Memory B cell (primary cell): Measurements from ENCODE around the gene SELENOI.
"Not testable (repeated sequence)": the region's sequence is repeated elsewhere in the genome, so short reads cannot be mapped to it uniquely, and the experiment has no call there.

ENCODE experiments used
- ATAC-seq: fragments of 150-1000 bp; cut with Tn5 transposase; 2 replicates; pipeline ENCODE4 v1.10.0; 2021; ENCODE audit warnings: low read depth, mild to moderate bottlenecking, moderate library complexity
- DNase-seq, 2 donors: peaks; one replicate each; pipeline ENCODE4 v3.0.0; 2022; ENCODE audit warnings: low spot score in 2 of 2
- H3K27ac Mint-ChIP-seq: one replicate; pipeline ENCODE4 v1.8.0; 2022; ENCODE audit warnings: mild to moderate bottlenecking, moderate library complexity, mixed read lengths
- H3K27me3 Mint-ChIP-seq: one replicate; pipeline ENCODE4 v1.8.0; 2022; ENCODE audit warnings: mixed read lengths
- H3K36me3 Mint-ChIP-seq: one replicate; pipeline ENCODE4 v1.8.0; 2022; ENCODE audit warnings: mild to moderate bottlenecking, mixed read lengths
- H3K4me1 Mint-ChIP-seq: one replicate; pipeline ENCODE4 v1.8.0; 2022; ENCODE audit warnings: mixed read lengths
- H3K4me3 Mint-ChIP-seq: one replicate; pipeline ENCODE4 v1.8.0; 2022; ENCODE audit warnings: mild to moderate bottlenecking, moderate library complexity, mixed read lengths
- H3K9me3 Mint-ChIP-seq: one replicate; pipeline ENCODE4 v1.8.0; 2022; ENCODE audit warnings: mixed read lengths

SELENOI gene, protein sequence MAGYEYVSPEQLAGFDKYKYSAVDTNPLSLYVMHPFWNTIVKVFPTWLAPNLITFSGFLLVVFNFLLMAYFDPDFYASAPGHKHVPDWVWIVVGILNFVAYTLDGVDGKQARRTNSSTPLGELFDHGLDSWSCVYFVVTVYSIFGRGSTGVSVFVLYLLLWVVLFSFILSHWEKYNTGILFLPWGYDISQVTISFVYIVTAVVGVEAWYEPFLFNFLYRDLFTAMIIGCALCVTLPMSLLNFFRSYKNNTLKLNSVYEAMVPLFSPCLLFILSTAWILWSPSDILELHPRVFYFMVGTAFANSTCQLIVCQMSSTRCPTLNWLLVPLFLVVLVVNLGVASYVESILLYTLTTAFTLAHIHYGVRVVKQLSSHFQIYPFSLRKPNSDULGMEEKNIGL

DNA sequence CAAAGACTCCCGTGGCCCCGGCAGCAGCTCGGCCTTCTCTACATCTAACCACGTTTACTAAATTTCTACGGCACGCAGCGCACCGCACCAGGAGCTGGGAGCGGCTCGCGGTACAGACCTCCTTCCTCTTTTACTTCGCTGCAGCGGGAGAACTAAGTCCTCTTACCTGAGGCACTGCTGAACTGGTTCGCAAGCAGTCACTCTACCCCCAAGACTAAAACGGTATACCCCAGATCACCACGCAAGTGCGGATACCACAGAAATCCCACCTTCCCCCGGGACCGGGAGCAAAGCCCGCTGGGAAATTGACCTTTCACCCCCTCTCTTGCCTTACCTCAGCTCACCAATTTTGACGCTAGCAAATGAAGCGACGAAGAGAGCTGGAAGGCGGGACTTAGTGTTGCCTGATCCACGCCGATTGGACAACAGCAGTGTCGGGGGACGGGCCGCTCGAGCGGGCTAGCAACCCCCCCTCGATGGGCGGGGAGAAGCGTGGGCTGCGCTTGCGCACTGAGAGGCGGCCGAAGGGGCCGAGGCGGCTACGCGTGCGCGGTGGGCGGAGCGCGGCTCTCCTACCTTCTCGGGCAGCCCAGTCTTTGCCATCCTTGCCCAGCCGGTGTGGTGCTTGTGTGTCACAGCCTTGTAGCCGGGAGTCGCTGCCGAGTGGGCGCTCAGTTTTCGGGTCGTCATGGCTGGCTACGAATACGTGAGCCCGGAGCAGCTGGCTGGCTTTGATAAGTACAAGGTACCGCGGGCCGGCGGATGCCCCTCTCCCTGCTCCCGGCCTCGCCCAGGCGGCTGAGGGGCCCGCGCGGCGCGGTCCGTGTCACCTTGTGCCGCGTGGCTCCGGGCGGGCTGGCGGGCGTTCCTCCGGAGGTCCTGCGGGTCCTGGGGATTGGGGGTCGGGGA lies at the start of gene SELENOI:
Gene SELENOI (plus strand): TSS at position 599 of the 909 bp plus-strand sequence. CDS start 90 bp downstream, at position 689.
- Mint-ChIP-seq H3K27ac (peak within 1 kb of the TSS; percentile 96), H3K4me1 (peaks cover 15% of the 10 kb centered on the region), H3K4me3 (peak within 1 kb of the TSS; percentile 94), H3K9me3 (no peaks in the 10 kb centered on the region), H3K27me3 (no peaks in the 10 kb centered on the region), H3K36me3 (no peaks in the 10 kb centered on the region)
- peak; percentile 98 to 100 for DNase-seq
- peak; percentile 90 for ATAC-seq

DNA sequence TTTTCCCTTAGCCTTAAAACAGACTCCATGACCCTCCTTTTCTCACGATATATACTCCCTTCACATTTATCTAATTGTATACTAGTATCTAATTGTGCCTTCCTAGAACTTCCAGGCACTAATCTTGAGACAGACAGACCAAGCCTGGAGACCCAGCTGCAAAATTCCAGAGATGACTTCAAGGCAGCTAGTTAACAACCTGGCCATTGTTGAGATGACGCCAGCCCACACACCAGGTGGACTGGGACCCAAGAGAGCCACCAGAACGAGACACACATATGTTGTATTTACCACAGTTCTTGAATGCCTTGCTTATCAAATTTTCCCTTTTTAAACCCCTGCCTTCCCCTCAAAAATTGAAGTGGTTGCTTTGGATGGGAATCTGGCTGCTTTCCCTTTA lies 48.9 kb upstream of the SELENOI start:
- H3K36me3 Mint-ChIP-seq = no peaks in the 10 kb centered on the region
- no peak for ATAC-seq
- H3K4me3 Mint-ChIP-seq = no peak overlapping the region

DNA sequence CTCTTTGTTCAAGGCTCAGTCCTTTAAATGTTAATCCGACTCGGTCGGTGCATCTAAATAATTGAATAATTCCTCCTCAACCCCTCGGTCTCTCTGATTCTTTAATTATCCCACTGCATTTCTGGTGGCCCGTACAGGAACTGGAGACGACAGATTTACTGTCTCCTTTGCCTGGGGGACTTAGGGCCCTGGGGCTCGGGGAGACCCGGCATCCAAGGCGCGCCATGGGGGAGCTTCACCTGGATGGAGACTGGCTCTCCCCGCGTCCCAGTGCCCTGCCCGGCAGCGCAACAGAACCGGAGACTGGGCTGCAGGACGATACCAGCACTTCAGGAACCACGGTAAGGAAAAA lies 47.7 kb upstream of the SELENOI start:
- ATAC-seq (no peak), DNase-seq (no peak)
- H3K36me3 Mint-ChIP-seq = no peaks in the 10 kb centered on the region
- H3K4me3 Mint-ChIP-seq = no peak overlapping the region
- H3K27ac Mint-ChIP-seq = no peak overlapping the region
- no peaks in the 10 kb centered on the region for H3K27me3 Mint-ChIP-seq
- no peaks in the 10 kb centered on the region for H3K9me3 Mint-ChIP-seq
- no peaks in the 10 kb centered on the region for H3K4me1 Mint-ChIP-seq

More for the DNA sequence above, 48.9 kb upstream of the SELENOI start:
- no peak for DNase-seq
- no peaks in the 10 kb centered on the region for H3K9me3 Mint-ChIP-seq
- no peaks in the 10 kb centered on the region for H3K4me1 Mint-ChIP-seq
- H3K27me3 Mint-ChIP-seq = no peaks in the 10 kb centered on the region
- H3K27ac Mint-ChIP-seq = peak overlapping the region; percentile 7

DNA sequence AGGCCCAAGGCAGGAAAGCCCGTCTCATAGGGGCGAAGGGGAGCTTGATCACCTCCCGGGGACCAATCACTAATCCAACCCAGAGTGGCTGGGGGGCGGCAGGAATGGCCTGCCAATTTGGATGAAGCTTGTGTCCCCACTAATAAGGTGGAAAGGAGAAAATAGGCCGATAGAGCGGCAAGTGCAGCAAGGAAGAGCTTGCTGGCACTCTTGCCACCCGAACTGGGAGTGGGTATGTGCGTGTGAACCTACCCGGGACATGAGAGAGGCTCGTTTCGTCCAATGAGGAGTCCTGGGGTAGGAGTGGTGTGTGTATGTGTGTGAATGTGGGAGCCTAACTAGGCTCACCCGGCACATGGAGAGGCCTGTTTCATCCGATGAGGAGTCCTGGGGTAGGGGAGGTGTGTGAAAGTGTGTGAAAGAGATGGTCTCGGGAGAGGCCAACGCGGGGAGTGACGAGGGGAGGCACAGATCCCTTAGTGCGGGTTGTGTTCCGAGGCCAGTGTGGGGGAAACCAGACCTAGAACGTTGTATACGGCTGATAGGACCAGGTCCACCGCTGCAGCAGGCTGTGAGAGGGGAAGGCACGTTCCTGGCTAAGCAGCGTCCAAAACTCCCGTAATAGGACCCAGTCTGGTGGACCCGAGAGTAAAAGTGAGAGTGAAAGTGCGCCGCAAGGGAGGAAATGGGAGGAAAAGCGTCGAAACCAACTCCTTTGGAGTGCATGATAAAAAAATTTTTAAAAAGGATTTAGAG lies 47.1 kb upstream of the SELENOI start:
- H3K4me3 Mint-ChIP-seq = no peak overlapping the region
- H3K27me3 Mint-ChIP-seq = no peaks in the 10 kb centered on the region
- H3K9me3 Mint-ChIP-seq = no peaks in the 10 kb centered on the region
- no peak overlapping the region for H3K27ac Mint-ChIP-seq
- ATAC-seq = peak; percentile 67
- peak; percentile 15 to 32 for DNase-seq
- H3K36me3 Mint-ChIP-seq = no peaks in the 10 kb centered on the region
- no peaks in the 10 kb centered on the region for H3K4me1 Mint-ChIP-seq

DNA sequence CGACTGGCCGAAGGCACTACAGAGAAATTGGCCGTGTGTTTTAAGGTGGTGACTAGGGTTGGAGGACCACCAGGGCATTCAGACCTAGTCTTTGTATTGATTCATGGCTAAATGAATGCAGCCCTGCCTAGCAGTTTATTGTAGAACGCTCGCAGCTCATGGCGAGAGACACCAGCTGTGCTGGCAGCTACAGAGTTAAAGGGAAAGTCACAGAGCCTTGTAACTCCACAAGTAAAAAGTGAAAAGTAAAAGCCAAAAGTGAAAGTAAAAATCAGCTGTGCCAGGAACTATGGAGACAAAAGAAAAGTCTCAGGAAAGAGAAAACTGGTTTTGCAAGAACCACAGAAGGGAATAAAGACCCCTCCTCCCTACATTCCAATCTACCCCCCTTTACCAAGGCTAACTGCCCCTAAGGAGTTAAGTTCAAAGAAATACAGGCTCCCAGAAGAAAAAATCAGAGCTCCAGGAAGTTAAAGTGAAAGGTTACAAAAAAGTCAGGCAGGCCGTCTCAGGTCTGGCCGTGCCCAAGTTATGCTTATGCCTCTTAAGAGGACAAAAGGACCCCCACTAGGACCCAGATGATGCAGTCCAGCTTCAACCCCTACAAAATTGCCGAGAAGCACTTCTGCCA lies 46.4 kb upstream of the SELENOI start:
- H3K36me3 Mint-ChIP-seq = no peaks in the 10 kb centered on the region
- peak; percentile 50 for ATAC-seq
- no peaks in the 10 kb centered on the region for H3K4me1 Mint-ChIP-seq
- no peak overlapping the region for H3K4me3 Mint-ChIP-seq
- H3K27me3 Mint-ChIP-seq = no peaks in the 10 kb centered on the region
- no peak for DNase-seq
- H3K27ac Mint-ChIP-seq = no peak overlapping the region
- H3K9me3 Mint-ChIP-seq = no peaks in the 10 kb centered on the region

DNA sequence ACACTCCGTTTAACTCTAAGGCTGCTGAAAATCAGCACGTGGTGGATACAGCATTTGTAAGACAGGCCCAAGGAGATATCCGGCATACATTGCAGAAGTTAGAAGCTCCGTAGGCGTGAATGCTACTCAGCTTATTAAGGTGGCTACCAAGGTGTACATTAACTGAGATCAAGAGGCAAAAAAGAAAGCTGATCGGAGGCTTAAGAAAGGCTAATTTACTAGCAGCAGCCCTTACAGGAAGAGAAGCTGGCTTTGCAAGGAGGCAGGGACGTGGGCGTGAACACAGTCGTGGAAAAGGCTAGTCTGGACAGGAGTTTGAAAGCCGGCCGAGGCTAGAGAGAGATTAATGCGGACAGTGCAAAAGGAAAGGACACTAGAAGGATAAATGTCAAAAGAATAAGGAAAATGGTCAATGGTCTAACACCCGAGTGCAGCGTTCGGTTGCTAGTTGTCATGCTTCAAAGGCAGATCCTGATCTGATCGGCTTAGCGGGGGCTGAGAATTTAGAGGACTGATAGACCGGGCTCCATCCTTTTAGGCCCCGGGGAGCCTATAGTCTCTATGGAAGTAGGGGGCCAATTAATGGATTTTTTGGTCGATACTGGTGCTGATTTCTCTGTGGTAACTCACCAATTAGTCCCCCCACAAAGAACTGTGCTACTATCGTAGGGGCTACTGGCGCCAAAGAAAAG lies 45.6 kb upstream of the SELENOI start:
- DNase-seq = no peak
- Mint-ChIP-seq H3K36me3 (no peaks in the 10 kb centered on the region), H3K4me3 (no peak overlapping the region), H3K4me1 (no peaks in the 10 kb centered on the region), H3K27ac (no peak overlapping the region), H3K27me3 (no peaks in the 10 kb centered on the region), H3K9me3 (no peaks in the 10 kb centered on the region)
- peak; percentile 43 for ATAC-seq

DNA sequence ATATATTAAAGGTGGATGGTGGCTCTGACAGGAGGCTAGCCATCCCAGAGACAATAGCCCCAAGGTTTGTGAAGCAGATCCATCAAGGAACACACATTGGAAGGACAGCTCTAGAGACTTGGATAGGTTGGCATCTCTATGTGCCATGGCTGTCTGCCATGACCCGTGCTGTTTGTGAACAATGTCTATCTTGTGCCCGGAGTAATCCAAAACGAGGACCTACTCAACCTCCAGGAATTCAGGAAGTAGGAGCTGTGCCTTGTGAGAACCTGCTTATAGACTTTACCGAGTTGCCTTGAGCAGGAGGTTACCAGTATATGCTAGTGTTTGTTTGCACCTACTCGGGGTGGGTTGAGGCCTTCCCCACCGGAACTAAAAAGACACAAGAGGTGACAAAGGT lies 43.1 kb upstream of the SELENOI start:
- Mint-ChIP-seq H3K9me3 (no peaks in the 10 kb centered on the region), H3K36me3 (no peaks in the 10 kb centered on the region), H3K4me3 (no peak overlapping the region), H3K4me1 (no peaks in the 10 kb centered on the region), H3K27me3 (no peaks in the 10 kb centered on the region), H3K27ac (no peak overlapping the region)
- DNase-seq (no peak), ATAC-seq (no peak)

DNA sequence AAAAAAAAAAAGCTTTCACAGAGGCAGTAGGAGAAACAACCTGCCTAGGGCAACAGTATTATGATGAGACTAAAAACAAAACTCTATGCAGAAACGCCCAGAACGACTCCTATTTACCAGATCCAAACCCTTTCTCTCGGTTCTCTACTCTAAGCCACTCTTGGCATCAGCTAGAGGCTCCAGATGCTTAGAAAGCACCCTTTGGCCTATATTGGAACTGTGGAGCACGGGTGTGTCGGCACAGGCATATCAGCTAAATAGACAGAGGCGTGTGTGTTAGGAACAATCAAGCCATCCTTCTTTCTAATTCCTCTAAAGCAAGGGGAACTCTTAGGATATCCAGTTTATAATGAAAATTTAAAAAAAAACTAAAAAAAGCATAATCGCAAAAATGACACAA lies 40.8 kb upstream of the SELENOI start:
- not testable (repeated sequence) for H3K9me3 Mint-ChIP-seq, ATAC-seq, H3K36me3 Mint-ChIP-seq, H3K27me3 Mint-ChIP-seq, DNase-seq, H3K4me1 Mint-ChIP-seq, H3K4me3 Mint-ChIP-seq, H3K27ac Mint-ChIP-seq

DNA sequence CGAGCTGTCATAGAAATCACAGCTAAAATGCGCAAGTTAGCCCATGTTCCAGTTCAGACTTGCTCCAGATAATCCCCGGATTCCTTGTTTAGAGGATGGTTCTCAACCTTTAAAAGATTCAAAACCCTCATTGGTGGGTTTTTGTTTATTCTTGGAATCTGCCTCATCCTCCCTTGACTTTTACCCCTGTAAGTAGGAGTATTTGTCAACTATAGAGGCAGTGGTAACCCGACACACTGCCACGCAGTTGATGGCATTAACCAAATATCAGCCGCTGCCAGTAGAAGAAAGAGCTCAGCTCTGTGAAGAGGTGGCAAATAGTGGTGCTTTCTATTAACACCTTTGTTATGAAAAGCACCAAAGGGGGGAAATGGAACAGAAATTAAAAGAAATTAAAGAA lies 40.4 kb upstream of the SELENOI start:
- Mint-ChIP-seq H3K36me3 (no peaks in the 10 kb centered on the region), H3K4me3 (no peak overlapping the region), H3K27ac (no peak overlapping the region), H3K27me3 (no peaks in the 10 kb centered on the region), H3K4me1 (no peaks in the 10 kb centered on the region), H3K9me3 (no peaks in the 10 kb centered on the region)
- DNase-seq (no peak), ATAC-seq (no peak)

DNA sequence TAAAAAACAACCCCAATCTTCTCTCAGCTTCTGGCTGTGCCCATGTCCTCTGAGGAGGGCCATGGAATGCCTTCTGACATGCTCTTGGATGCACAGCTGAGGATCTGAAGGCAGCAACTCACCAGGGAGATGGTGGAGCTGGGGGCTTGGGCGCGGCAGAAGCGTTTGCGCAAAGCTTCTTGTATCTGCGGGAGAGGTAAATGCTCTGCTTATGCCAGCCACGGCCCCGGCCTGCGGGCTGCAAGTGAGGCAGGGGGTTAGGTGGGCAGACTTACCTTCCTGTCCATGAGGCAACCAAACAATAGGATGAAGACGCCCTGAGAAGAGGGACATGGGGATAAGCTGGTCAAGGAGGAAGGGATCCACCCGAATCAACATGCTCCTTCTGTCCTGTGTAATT lies 36.0 kb upstream of the SELENOI start:
- no peaks in the 10 kb centered on the region for H3K36me3 Mint-ChIP-seq
- H3K4me3 Mint-ChIP-seq = no peak overlapping the region
- no peak for DNase-seq
- H3K27me3 Mint-ChIP-seq = no peaks in the 10 kb centered on the region
- no peak for ATAC-seq
- no peaks in the 10 kb centered on the region for H3K4me1 Mint-ChIP-seq
- H3K27ac Mint-ChIP-seq = no peak overlapping the region
- H3K9me3 Mint-ChIP-seq = no peaks in the 10 kb centered on the region

DNA sequence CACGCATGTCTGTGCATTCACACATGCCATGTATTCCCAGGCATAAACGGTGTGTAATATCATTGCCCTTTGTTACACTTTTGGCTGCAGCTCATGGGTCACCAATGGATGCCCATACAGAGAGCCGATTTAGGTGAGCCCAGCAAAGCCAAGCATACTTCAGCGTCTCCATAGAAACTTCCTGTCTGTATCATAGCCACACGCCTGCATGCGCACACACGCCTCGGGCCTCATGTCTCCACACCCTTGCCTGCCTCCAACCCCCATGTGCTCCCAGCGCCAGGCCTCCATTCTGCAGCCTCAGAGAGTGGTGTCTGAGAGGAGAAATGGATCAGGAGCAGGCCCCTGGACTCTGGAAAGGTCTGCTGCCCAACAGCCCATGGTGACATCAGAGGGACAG lies 33.5 kb upstream of the SELENOI start:
- ATAC-seq (no peak), DNase-seq (no peak)
- Mint-ChIP-seq H3K27me3 (no peaks in the 10 kb centered on the region), H3K9me3 (no peaks in the 10 kb centered on the region), H3K36me3 (no peaks in the 10 kb centered on the region), H3K4me3 (no peak overlapping the region), H3K4me1 (no peaks in the 10 kb centered on the region), H3K27ac (no peak overlapping the region)

DNA sequence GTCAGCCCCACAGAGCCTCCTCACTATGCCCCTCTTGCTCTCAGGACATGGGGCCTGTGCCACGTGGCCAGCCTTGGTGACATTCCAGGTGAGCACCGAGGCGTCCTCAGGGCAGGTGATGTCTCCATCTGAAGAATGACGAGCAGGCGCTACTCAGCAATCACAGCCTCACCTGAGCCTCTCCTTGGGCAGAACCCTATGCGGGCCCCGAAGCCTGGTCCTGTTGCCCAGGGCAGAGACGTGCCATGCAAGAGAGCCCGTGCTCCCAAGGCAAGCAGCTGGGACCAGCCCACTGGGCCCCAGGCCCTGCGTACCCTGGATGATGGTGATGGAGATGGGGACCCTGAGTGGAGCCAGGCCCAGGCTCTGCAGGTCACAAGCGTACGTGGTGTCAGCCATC lies 32.5 kb upstream of the SELENOI start:
- H3K27ac Mint-ChIP-seq = no peak overlapping the region
- ATAC-seq (no peak), DNase-seq (no peak)
- H3K4me1 Mint-ChIP-seq = no peaks in the 10 kb centered on the region
- no peaks in the 10 kb centered on the region for H3K9me3 Mint-ChIP-seq
- H3K36me3 Mint-ChIP-seq = no peaks in the 10 kb centered on the region
- no peak overlapping the region for H3K4me3 Mint-ChIP-seq
- no peaks in the 10 kb centered on the region for H3K27me3 Mint-ChIP-seq

DNA sequence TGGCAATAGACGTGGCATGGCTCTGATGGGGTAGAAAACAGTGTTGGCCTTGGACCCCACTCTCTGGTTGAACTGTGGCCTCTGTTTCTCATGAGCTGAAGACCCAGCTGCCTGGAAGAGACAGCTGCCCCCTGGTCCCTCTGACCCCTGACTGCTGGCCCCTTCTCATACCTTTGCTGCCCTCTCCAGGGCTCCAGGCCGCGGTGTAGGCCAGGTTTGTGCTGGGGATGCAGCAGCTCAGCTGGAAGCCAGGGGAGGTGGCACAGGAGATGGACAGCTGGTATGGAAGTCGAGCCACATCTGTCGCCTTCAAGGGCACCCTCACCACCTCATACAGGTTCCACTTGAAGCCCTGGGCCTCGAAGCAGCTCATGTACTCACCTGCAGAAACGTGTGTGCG lies 31.7 kb upstream of the SELENOI start:
- H3K9me3 Mint-ChIP-seq = no peaks in the 10 kb centered on the region
- ATAC-seq (no peak), DNase-seq (no peak)
- H3K4me1 Mint-ChIP-seq = no peaks in the 10 kb centered on the region
- no peak overlapping the region for H3K27ac Mint-ChIP-seq
- H3K36me3 Mint-ChIP-seq = no peaks in the 10 kb centered on the region
- H3K4me3 Mint-ChIP-seq = no peak overlapping the region
- H3K27me3 Mint-ChIP-seq = no peaks in the 10 kb centered on the region
